ENCODE data around the gene RBBP8.

RBBP8 gene

DNA sequence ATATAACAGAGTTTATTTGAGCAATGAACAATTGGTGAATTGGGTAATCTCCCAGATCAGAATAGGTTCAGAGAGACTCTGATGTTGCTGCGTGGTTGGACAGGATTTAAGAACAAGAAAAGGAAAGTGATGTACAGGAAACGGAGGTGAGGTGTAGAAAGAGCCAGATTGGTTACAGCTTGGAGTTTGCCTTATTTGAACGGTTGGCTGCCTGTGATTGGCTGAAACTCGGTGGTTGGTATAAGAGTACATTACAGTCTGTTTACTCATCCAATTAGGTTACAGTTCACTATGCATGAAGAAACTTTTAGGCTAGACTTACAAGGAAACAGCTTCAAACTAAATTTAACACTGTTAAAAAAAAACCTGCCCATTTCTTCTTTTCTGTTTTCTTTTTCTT is 134.1 kb downstream of the RBBP8 start:
- H3K27me3 ChIP-seq = no peaks in the 10 kb centered on the region
- TF ChIP-seq, protein P1, sequence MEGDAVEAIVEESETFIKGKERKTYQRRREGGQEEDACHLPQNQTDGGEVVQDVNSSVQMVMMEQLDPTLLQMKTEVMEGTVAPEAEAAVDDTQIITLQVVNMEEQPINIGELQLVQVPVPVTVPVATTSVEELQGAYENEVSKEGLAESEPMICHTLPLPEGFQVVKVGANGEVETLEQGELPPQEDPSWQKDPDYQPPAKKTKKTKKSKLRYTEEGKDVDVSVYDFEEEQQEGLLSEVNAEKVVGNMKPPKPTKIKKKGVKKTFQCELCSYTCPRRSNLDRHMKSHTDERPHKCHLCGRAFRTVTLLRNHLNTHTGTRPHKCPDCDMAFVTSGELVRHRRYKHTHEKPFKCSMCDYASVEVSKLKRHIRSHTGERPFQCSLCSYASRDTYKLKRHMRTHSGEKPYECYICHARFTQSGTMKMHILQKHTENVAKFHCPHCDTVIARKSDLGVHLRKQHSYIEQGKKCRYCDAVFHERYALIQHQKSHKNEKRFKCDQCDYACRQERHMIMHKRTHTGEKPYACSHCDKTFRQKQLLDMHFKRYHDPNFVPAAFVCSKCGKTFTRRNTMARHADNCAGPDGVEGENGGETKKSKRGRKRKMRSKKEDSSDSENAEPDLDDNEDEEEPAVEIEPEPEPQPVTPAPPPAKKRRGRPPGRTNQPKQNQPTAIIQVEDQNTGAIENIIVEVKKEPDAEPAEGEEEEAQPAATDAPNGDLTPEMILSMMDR (IDR thresholded peaks at IDR 0.05) = no peak

DNA sequence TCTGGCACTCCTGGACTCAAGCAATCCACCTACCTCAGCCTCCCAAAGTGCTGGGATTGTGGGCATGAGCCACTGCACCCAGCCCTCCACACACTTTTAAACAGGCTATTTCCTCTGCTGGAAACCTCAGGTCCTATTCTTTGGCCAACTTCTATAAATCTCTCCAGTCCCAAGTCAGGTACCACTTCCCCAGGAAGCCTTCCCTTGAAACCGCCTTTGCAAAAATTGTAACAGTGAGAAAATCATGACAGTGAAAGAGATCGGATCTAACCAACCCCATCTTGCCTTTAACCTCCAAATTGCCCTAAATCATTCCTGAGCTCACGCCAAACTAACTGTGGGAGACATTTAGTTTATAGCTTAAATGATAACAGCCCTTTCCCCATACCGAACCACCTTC is 134.9 kb downstream of the RBBP8 start:
- Histone ChIP-seq H3K36me3 (no peaks in the 10 kb centered on the region), H3K9me3 (no peaks in the 10 kb centered on the region), H3K27me3 (no peaks in the 10 kb centered on the region), H3K27ac (peak overlapping the region; percentile 94), H3K4me1 (ENCODE audit: control insufficient read depth in 1 of 2, insufficient read depth in 1 of 2, low read depth in 1 of 2, low read length in 1 of 2) (peaks cover 47 to 52% of the 10 kb centered on the region in 2 experiments), H3K4me3 (ENCODE audit: low read depth in 1 of 2, low read length in 1 of 2) (peak overlapping the region in 1 of 2 experiments; percentile 10)
- TF ChIP-seq, protein P1 (IDR thresholded peaks at IDR 0.05) = no peak

More for the DNA sequence above, 134.1 kb downstream of the RBBP8 start:
- peaks cover 45 to 47% of the 10 kb centered on the region in 2 experiments for H3K4me1 ChIP-seq (ENCODE audit: control insufficient read depth in 1 of 2, insufficient read depth in 1 of 2, low read depth in 1 of 2, low read length in 1 of 2)
- no peak overlapping the region for H3K27ac ChIP-seq
- H3K4me3 ChIP-seq (ENCODE audit: low read depth in 1 of 2, low read length in 1 of 2) = no peak overlapping the region
- H3K36me3 ChIP-seq = no peaks in the 10 kb centered on the region
- no peaks in the 10 kb centered on the region for H3K9me3 ChIP-seq

DNA sequence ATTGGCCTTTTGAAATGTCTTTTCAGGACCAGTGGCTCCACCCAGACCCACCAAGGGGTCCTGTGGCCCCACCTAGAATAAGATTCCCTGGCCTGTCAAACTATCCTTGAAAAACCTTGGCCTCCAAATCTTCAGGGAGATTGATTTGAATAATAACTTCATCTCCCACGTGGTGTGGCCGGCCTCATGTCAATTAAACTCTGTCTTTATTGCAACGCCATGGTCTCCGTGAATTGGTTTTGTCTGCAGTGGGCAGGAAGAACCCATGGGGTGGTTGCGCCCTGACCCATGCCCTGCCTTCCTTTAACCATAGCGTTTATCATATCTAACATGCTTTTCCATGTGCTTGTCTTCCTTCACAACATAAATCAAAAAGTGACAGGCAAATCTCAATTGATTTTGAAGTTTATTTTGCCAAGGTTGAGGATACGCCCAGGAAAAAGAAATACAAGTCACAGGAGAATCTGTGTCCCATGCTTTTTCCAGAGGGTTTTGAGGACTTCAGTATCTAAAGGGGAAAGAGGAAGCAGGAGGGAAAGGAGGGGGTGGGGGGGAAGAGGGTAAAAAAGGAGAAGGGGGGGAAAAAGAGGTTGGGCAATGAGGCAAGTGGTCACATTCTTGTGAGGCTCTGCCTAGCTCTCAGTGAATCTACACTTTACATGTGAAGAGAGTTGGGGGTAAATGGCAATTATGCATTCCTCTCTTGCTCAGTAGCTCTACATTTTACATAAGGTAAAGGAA is 135.6 kb downstream of the RBBP8 start:
- Histone ChIP-seq H3K9me3 (no peaks in the 10 kb centered on the region), H3K36me3 (no peaks in the 10 kb centered on the region), H3K27ac (peak overlapping the region; percentile 94), H3K4me1 (ENCODE audit: control insufficient read depth in 1 of 2, insufficient read depth in 1 of 2, low read depth in 1 of 2, low read length in 1 of 2) (peaks cover 47 to 59% of the 10 kb centered on the region in 2 experiments), H3K27me3 (no peaks in the 10 kb centered on the region), H3K4me3 (ENCODE audit: low read depth in 1 of 2, low read length in 1 of 2) (peak overlapping the region in 1 of 2 experiments; percentile 43)
- TF ChIP-seq, protein P1 (IDR thresholded peaks at IDR 0.05) = no peak

DNA sequence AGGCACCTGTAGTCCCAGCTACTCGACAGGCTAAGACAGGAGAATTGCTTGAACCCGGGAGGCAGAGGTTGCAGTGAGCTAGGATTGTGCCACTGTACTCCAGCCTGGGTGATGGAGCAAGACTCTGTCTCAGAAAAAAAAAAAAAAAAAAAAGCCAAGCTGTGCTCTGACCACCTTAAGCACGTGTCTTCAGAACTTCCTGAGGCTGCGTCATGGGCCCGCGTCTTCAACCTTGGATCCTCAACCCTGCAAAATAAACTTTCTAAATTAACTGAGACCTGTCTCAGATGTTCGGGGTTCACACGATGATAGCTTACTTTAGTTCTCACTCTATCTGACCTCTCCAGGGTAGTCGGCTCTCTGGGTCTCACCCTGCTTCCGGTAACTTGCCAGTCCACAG is 136.4 kb downstream of the RBBP8 start:
- Histone ChIP-seq H3K9me3 (no peaks in the 10 kb centered on the region), H3K4me1 (ENCODE audit: control insufficient read depth in 1 of 2, insufficient read depth in 1 of 2, low read depth in 1 of 2, low read length in 1 of 2) (peaks cover 47 to 59% of the 10 kb centered on the region in 2 experiments), H3K36me3 (no peaks in the 10 kb centered on the region), H3K27me3 (no peaks in the 10 kb centered on the region), H3K27ac (peak overlapping the region; percentile 94), H3K4me3 (ENCODE audit: low read depth in 1 of 2, low read length in 1 of 2) (peak overlapping the region in 1 of 2 experiments; percentile 43)
- TF ChIP-seq, protein P1 (IDR thresholded peaks at IDR 0.05) = no peak

DNA sequence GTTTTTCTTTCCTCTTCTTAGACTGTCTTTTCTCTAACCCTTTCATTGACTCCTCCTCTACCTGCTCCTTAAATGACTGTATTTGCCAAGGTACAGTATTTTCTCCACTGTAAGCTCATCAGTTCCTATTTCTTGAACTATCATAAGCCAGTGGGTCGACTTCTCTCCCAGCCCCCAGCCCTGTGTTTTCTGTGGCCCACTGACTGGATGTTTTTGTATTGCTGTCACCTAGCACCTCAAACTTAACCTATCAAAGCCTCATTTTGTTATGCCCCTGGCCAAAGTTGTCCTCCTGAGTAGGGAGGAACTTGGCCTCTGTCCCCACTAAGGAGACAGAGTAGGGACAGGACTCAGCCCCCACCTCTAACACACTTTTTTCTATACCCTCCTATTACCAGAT is 136.8 kb downstream of the RBBP8 start:
- Histone ChIP-seq H3K27me3 (peaks cover 1% of the 10 kb centered on the region), H3K9me3 (no peaks in the 10 kb centered on the region), H3K36me3 (no peaks in the 10 kb centered on the region), H3K4me3 (ENCODE audit: low read depth in 1 of 2, low read length in 1 of 2) (peak overlapping the region in 1 of 2 experiments; percentile 43), H3K4me1 (ENCODE audit: control insufficient read depth in 1 of 2, insufficient read depth in 1 of 2, low read depth in 1 of 2, low read length in 1 of 2) (peaks cover 47 to 59% of the 10 kb centered on the region in 2 experiments), H3K27ac (peak overlapping the region; percentile 94)
- TF ChIP-seq, protein P1 (IDR thresholded peaks at IDR 0.05) = no peak

Measured in neutrophil (primary cell).